ENCODE measurements around the gene FARSA. TPM values are rescaled to one million over a fixed set of nuclear protein-coding genes. Genes with fewer than 3 reads are reported as not detected.

The FARSA gene
- total and polyA plus RNA-seq, 2 of the 13 experiments (the other 11 are each of a cell fraction or from before 2014, with no cell fraction given) = 25.9 to 72.0 TPM

GRCh38 chr19:12886969-12887747 is 46.4 kb downstream of the FARSA start, which contains the start of gene KLF1:
TSS of gene KLF1 (minus strand) at chr19:12887201. CDS start at chr19:12887140, 61 bp downstream.
- H3K4me1 ChIP-seq (ENCODE audit: insufficient read depth, low read length) = peaks cover 45% of the 10 kb centered on the region
- 0% methylated on average over 4 of the region's 17 CpGs for WGBS (ENCODE audit: low lambda C conversion rate)
- intact Hi-C loops (cut with micrococcal nuclease; ENCODE audit: unreplicated experiment) (no loop called here), in situ Hi-C loops (cut with HindIII; ENCODE audit: extremely low pct_ligation_motif_present, low pct_unique_long_range_greater_than_20kb) (no loop called here)
- ChIA-PET POLR2A (no interaction called here), CTCF (ENCODE audit: low intra/inter-chr PET ratio, low total read pairs) (no interaction called here)
- no peak for DNase-seq (ENCODE audit: low spot score)
- H3K79me2 ChIP-seq (ENCODE audit: insufficient read depth, low read length) = peaks cover 8% of the 10 kb centered on the region
- H3K9ac ChIP-seq (ENCODE audit: insufficient read depth, low read depth, low read length) = no peak within 1 kb of the TSS
- H3K27ac ChIP-seq (ENCODE audit: extremely low read length, insufficient read depth, low read length) = no peak within 1 kb of the TSS
- H3K4me2 ChIP-seq (ENCODE audit: low read depth, low read length) = peak within 1 kb of the TSS; percentile 80
- no peaks in the 10 kb centered on the region for H3K36me3 ChIP-seq (replicated peaks in 1 of 2; ENCODE audit: control insufficient read depth in 1 of 2, insufficient read depth in 2 of 2, low read length in 2 of 2)
- H4K20me1 ChIP-seq (ENCODE audit: insufficient read depth, low read length) = no peaks in the 10 kb centered on the region
- peak within 1 kb of the TSS in 2 of 3 experiments; percentile 48 to 69; a peak in 3 of 6 replicates for H3K4me3 ChIP-seq (replicated peaks in 1 of 3; ENCODE audit: insufficient read depth in 1 of 3, low read depth in 2 of 3, low read length in 3 of 3)
- H3K9me3 ChIP-seq (ENCODE audit: low read length) = peaks cover 13% of the 10 kb centered on the region
- H3K27me3 ChIP-seq (ENCODE audit: control insufficient read depth in 1 of 2, insufficient read depth in 2 of 2, low read length in 2 of 2) = peaks cover 0 to 18% of the 10 kb centered on the region in 2 experiments; a peak in 3 of 5 replicates
- TF ChIP-seq PRMT3 (CRISPR knock-in tag; IDR thresholded peaks at IDR 0.05; ENCODE audit: borderline replicate concordance, low read depth) (no peak), KDM6A (CRISPR knock-in tag; IDR thresholded peaks at IDR 0.05; ENCODE audit: low read depth) (no peak), SRY (CRISPR knock-in tag; IDR thresholded peaks at IDR 0.05) (no peak), RFX3 (CRISPR knock-in tag; IDR thresholded peaks at IDR 0.05) (no peak), ZNF878 (CRISPR knock-in tag; IDR thresholded peaks at IDR 0.05) (no peak), CENPX (CRISPR knock-in tag; IDR thresholded peaks at IDR 0.05) (no peak), XRCC5 (optimal IDR thresholded peaks at IDR 0.05; ENCODE audit: low read length) (no peak), GATAD1 (CRISPR knock-in tag; IDR thresholded peaks at IDR 0.05) (no peak), ZSCAN31 (CRISPR knock-in tag; IDR thresholded peaks at IDR 0.05; ENCODE audit: low read depth) (no peak), ZMYM3 (CRISPR knock-in tag; IDR thresholded peaks at IDR 0.05) (no peak), ZNF292 (CRISPR knock-in tag; IDR thresholded peaks at IDR 0.05; ENCODE audit: borderline replicate concordance, low read depth) (no peak)
- TF ChIP-seq, protein P1, sequence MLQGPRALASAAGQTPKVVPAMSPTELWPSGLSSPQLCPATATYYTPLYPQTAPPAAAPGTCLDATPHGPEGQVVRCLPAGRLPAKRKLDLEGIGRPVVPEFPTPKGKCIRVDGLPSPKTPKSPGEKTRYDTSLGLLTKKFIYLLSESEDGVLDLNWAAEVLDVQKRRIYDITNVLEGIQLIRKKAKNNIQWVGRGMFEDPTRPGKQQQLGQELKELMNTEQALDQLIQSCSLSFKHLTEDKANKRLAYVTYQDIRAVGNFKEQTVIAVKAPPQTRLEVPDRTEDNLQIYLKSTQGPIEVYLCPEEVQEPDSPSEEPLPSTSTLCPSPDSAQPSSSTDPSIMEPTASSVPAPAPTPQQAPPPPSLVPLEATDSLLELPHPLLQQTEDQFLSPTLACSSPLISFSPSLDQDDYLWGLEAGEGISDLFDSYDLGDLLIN (CRISPR knock-in tag; IDR thresholded peaks at IDR 0.05; ENCODE audit: borderline replicate concordance) = no peak
- ATAC-seq = no peak
- H2AFZ ChIP-seq (ENCODE audit: low read length) = no peak within 1 kb of the TSS
- BruUV-seq (replicated peaks) = no TSS peak
- no peak for FAIRE-seq

All from HepG2 (cell line).